Measurements from ENCODE around the gene PTPRT. TPM values are rescaled to one million over a fixed set of nuclear protein-coding genes. Genes with fewer than 3 reads are reported as not detected.

Gene PTPRT
- total RNA-seq, 1 experiment from 2014 or later: not detected

DNA sequence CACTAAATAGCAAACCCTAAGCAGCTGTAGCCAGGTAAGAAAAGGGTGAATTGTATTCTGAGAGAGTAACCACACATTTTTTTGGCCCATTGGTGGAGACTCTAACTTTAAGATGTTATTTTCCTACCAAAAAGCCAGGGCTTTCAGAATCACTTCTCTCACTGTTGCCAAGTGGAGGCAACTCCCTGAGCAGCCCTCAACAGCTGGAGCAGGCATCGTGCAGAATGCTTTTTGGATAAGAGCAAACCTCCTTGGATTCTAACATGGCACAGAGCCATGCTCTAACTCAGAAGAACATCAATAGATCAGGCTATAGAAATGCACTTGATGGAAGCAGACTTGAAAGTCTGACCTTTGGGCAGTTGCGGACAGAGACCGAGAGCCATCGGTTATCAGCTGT is 849.3 kb downstream of the PTPRT start:
- intact Hi-C loops (cut with micrococcal nuclease): no loop called here
- no peak for DNase-seq (ENCODE audit: low read depth, low spot score)
- CTCF ChIA-PET: no interaction called here
- no TSS peak for BruUV-seq (replicated peaks)
- Histone ChIP-seq H3K4me1 (ENCODE audit: control insufficient read depth in 1 of 2, insufficient read depth in 2 of 2, low read length in 2 of 2) (no peaks in the 10 kb centered on the region), H4K20me1 (ENCODE audit: insufficient read depth) (no peaks in the 10 kb centered on the region), H3K79me2 (ENCODE audit: insufficient read depth, low read length) (no peaks in the 10 kb centered on the region), H3K4me3 (replicated peaks in 1 of 2; ENCODE audit: low read depth in 1 of 2, low read length in 2 of 2) (no peak overlapping the region), H3K9ac (ENCODE audit: low read length) (no peak overlapping the region), H3K4me2 (ENCODE audit: low read length) (no peak overlapping the region), H3K9me2 (ENCODE audit: insufficient read depth) (no peaks in the 10 kb centered on the region), H3K9me3 (ENCODE audit: control insufficient read depth in 1 of 2, insufficient read depth in 1 of 2, low read depth in 1 of 2, low read length in 2 of 2) (peaks cover 3 to 48% of the 10 kb centered on the region in 2 experiments; a peak in 2 of 4 replicates), H2AFZ (ENCODE audit: low read depth, low read length, poor library complexity, severe bottlenecking) (no peak overlapping the region), H3K27me3 (ENCODE audit: insufficient read depth, low read length) (no peaks in the 10 kb centered on the region), H3K27ac (ENCODE audit: low read depth, low read length) (no peak overlapping the region), H3K36me3 (ENCODE audit: control insufficient read depth in 1 of 2, insufficient read depth in 2 of 2, low read length in 2 of 2) (no peaks in the 10 kb centered on the region)
- RAD21 ChIA-PET (ENCODE audit: low non-redundant PET in 1 of 2, low total read pairs in 2 of 2, uncharacterized antibody in 2 of 2, unreplicated experiment in 2 of 2): no interaction called here
- ATAC-seq: no peak
- POLR2A ChIA-PET: no interaction called here
- TF ChIP-seq, protein P1, sequence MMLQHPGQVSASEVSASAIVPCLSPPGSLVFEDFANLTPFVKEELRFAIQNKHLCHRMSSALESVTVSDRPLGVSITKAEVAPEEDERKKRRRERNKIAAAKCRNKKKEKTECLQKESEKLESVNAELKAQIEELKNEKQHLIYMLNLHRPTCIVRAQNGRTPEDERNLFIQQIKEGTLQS (IDR thresholded peaks at IDR 0.05): no peak
- TF ChIP-seq POLR2A (IDR thresholded peaks at IDR 0.05; ENCODE audit: borderline replicate concordance, extremely low read depth, insufficient read depth, insufficient read length) (no peak), JUND (IDR thresholded peaks at IDR 0.05) (no peak)

DNA sequence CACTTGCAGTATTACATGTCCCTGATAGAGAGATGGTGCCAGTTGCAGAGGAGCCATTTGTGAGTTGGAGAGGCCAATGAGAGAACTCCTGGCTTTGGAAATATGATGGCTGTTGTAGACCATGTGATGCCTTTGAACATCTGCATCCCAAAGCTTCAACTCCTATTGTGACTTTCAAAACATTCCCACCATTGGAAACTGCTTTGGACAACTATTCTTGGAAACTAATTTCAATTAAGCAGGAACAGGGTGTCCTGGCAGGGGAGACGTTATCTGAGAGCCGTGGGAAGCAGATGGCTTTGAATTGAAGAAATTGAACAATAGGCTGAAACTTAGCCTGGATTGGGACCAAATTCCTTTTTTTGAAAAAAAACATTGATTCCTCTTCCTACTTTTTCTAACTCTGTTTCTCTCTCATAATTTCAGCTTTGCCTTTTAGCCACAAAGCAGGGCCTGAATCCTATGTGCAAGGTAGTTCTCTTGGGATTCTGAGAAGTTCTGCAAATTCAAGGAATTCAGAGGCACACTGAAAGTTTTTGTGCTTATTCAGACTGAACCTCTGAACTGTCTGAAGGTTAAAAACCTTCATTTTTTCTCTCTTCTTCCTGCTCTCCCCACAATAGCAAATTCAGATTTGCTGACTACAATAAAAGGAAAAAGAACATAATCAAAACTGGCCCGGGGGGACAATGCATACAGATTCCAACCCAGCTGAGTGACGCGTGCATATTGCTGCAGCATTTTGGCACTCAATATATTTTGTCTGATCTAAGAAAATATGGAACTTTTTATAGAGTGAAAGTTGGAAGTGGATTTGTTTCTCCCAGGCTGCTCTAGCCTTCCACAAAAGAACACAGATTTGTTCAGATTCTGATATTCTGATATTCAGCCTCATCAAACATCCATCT is 851.2 kb downstream of the PTPRT start:
- POLR2A ChIA-PET: no interaction called here

More for the DNA sequence above, 851.2 kb downstream of the PTPRT start:
- no peak for DNase-seq (ENCODE audit: low read depth, low spot score)
- TF ChIP-seq POLR2A (IDR thresholded peaks at IDR 0.05; ENCODE audit: borderline replicate concordance, extremely low read depth, insufficient read depth, insufficient read length) (no peak), SIN3A (IDR thresholded peaks at IDR 0.05; ENCODE audit: low read depth) (no peak), YY1 (IDR thresholded peaks at IDR 0.05; ENCODE audit: extremely low read depth, insufficient replicate concordance, low read depth, low read length) (no peak), EGR1 (IDR thresholded peaks at IDR 0.05; ENCODE audit: low read depth) (no peak), ZFX (IDR thresholded peaks at IDR 0.05) (no peak)
- TF ChIP-seq, protein P2, sequence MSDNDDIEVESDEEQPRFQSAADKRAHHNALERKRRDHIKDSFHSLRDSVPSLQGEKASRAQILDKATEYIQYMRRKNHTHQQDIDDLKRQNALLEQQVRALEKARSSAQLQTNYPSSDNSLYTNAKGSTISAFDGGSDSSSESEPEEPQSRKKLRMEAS (IDR thresholded peaks at IDR 0.05): no peak
- TF ChIP-seq, protein P3, sequence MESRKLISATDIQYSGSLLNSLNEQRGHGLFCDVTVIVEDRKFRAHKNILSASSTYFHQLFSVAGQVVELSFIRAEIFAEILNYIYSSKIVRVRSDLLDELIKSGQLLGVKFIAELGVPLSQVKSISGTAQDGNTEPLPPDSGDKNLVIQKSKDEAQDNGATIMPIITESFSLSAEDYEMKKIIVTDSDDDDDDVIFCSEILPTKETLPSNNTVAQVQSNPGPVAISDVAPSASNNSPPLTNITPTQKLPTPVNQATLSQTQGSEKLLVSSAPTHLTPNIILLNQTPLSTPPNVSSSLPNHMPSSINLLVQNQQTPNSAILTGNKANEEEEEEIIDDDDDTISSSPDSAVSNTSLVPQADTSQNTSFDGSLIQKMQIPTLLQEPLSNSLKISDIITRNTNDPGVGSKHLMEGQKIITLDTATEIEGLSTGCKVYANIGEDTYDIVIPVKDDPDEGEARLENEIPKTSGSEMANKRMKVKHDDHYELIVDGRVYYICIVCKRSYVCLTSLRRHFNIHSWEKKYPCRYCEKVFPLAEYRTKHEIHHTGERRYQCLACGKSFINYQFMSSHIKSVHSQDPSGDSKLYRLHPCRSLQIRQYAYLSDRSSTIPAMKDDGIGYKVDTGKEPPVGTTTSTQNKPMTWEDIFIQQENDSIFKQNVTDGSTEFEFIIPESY (IDR thresholded peaks at IDR 0.05; ENCODE audit: extremely low read depth, insufficient replicate concordance, low read length): no peak
- Histone ChIP-seq H3K4me3 (replicated peaks in 1 of 2; ENCODE audit: low read depth in 1 of 2, low read length in 2 of 2) (no peak overlapping the region), H3K9me3 (ENCODE audit: control insufficient read depth in 1 of 2, insufficient read depth in 1 of 2, low read depth in 1 of 2, low read length in 2 of 2) (peaks cover 0 to 42% of the 10 kb centered on the region in 2 experiments; a peak in 2 of 4 replicates), H3K4me2 (ENCODE audit: low read length) (no peak overlapping the region), H2AFZ (ENCODE audit: low read depth, low read length, poor library complexity, severe bottlenecking) (no peak overlapping the region), H3K36me3 (ENCODE audit: control insufficient read depth in 1 of 2, insufficient read depth in 2 of 2, low read length in 2 of 2) (no peaks in the 10 kb centered on the region), H3K9ac (ENCODE audit: low read length) (no peak overlapping the region), H3K79me2 (ENCODE audit: insufficient read depth, low read length) (no peaks in the 10 kb centered on the region), H4K20me1 (ENCODE audit: insufficient read depth) (no peaks in the 10 kb centered on the region), H3K27me3 (ENCODE audit: insufficient read depth, low read length) (no peaks in the 10 kb centered on the region), H3K4me1 (ENCODE audit: control insufficient read depth in 1 of 2, insufficient read depth in 2 of 2, low read length in 2 of 2) (no peaks in the 10 kb centered on the region), H3K27ac (ENCODE audit: low read depth, low read length) (no peak overlapping the region), H3K9me2 (ENCODE audit: insufficient read depth) (no peaks in the 10 kb centered on the region)
- BruUV-seq (replicated peaks): no TSS peak
- intact Hi-C loops (cut with micrococcal nuclease): no loop called here
- no peak for ATAC-seq
- ChIA-PET CTCF (no interaction called here), RAD21 (ENCODE audit: low non-redundant PET in 1 of 2, low total read pairs in 2 of 2, uncharacterized antibody in 2 of 2, unreplicated experiment in 2 of 2) (no interaction called here)

Measured in HCT116 (cell line).